DMS79 treated with DMSO at 0.1 percent for 48 hours (cell line): ENCODE results near the gene SLC26A4.

Experiments used
- DNase-seq: peaks from one replicate; lab custom pipeline; 2025; lab: John Stamatoyannopoulos, UW

The SLC26A4 gene

GRCh38 chr7:107661081-107661864 is 645 bp downstream of the SLC26A4 start:
- peak; percentile 41 for DNase-seq

GRCh38 chr7:107661865-107662379 is 1.3 kb downstream of the SLC26A4 start:
- DNase-seq: peak; percentile 25

- no peak for DNase-seq
Observed at GRCh38 chr7:107663196-107663595, 2.6 kb downstream of the SLC26A4 start.

GRCh38 chr7:107666790-107667189 is 6.2 kb downstream of the SLC26A4 start:
- DNase-seq: no peak

- DNase-seq: no peak
Observed at GRCh38 chr7:107667341-107667740, 6.7 kb downstream of the SLC26A4 start.

- DNase-seq: no peak
Observed at GRCh38 chr7:107668296-107668695, 7.7 kb downstream of the SLC26A4 start.

- no peak for DNase-seq
Observed at GRCh38 chr7:107672183-107672582, 11.6 kb downstream of the SLC26A4 start.

- DNase-seq: no peak
Observed at GRCh38 chr7:107676249-107676648, 15.6 kb downstream of the SLC26A4 start.

GRCh38 chr7:107678110-107678753 is 17.6 kb downstream of the SLC26A4 start:
- no peak for DNase-seq

- no peak for DNase-seq
Observed at GRCh38 chr7:107680478-107680877, 19.9 kb downstream of the SLC26A4 start.

GRCh38 chr7:107682886-107683285 is 22.3 kb downstream of the SLC26A4 start:
- no peak for DNase-seq

- no peak for DNase-seq
Observed at GRCh38 chr7:107684287-107684686, 23.7 kb downstream of the SLC26A4 start.

- no peak for DNase-seq
Observed at GRCh38 chr7:107684947-107685463, 24.4 kb downstream of the SLC26A4 start.

- peak; percentile 27 for DNase-seq
Observed at GRCh38 chr7:107686816-107687387, 26.3 kb downstream of the SLC26A4 start.

GRCh38 chr7:107687656-107688055 is 27.0 kb downstream of the SLC26A4 start:
- DNase-seq: no peak

GRCh38 chr7:107689553-107689952 is 28.9 kb downstream of the SLC26A4 start:
- DNase-seq: no peak

GRCh38 chr7:107690084-107690483 is 29.5 kb downstream of the SLC26A4 start:
- DNase-seq: no peak

- DNase-seq: no peak
Observed at GRCh38 chr7:107690611-107691010, 30.0 kb downstream of the SLC26A4 start.

- no peak for DNase-seq
Observed at GRCh38 chr7:107691716-107692115, 31.1 kb downstream of the SLC26A4 start.

- DNase-seq: no peak
Observed at GRCh38 chr7:107692501-107692900, 31.9 kb downstream of the SLC26A4 start.

GRCh38 chr7:107693396-107693795 is 32.8 kb downstream of the SLC26A4 start:
- no peak for DNase-seq

- DNase-seq: no peak
Observed at GRCh38 chr7:107694386-107694785, 33.8 kb downstream of the SLC26A4 start.
